ENCODE data around the gene ADCY6. TPM values are rescaled to one million over a fixed set of nuclear protein-coding genes. Genes with fewer than 3 reads are reported as not detected.

ADCY6 gene
- total and polyA plus RNA-seq, 2 donors (not counting 3 experiments of a cell fraction or from before 2014, with no cell fraction given) = 37.0 to 46.2 TPM

- DNase-seq (ENCODE audit: low read depth, low spot score) = no peak
- Histone ChIP-seq H3K9me1 (replicated peaks; ENCODE audit: control insufficient read depth, extremely low read depth, insufficient read depth, low read length) (no peaks in the 10 kb centered on the region), H3K27ac (ENCODE audit: insufficient read depth, low read depth, low read length) (no peak overlapping the region), H3K4me2 (ENCODE audit: insufficient read depth, low read length) (no peak overlapping the region), H4K20me1 (replicated peaks; ENCODE audit: control insufficient read depth, extremely low read depth, insufficient read depth, low read length) (no peaks in the 10 kb centered on the region), H3K9me3 (replicated peaks; ENCODE audit: control insufficient read depth, insufficient read depth, low read length) (no peaks in the 10 kb centered on the region), H3K27me3 (ENCODE audit: control insufficient read depth in 2 of 2, insufficient read depth in 2 of 2, low read length in 2 of 2) (no peaks in the 10 kb centered on the region), H3K4me3 (replicated peaks in 1 of 3; ENCODE audit: insufficient read depth in 1 of 3, low read depth in 1 of 3, low read length in 3 of 3) (no peak overlapping the region), H3K4me1 (ENCODE audit: control insufficient read depth, extremely low read depth, insufficient read depth, low read length) (peaks cover 13% of the 10 kb centered on the region), H2AFZ (ENCODE audit: low read depth, low read length) (no peak overlapping the region), H3K9ac (replicated peaks; ENCODE audit: extremely low read depth, insufficient read depth, low read length) (no peak overlapping the region), H3K36me3 (ENCODE audit: control insufficient read depth in 2 of 2, extremely low read depth in 1 of 2, insufficient read depth in 2 of 2, low read length in 2 of 2) (peaks cover 0 to 16% of the 10 kb centered on the region in 2 experiments), H3K79me2 (ENCODE audit: control insufficient read depth, insufficient read depth, low read length) (no peaks in the 10 kb centered on the region)
- ChIA-PET CTCF (interaction anchor here (1.4 kb wide), 1 partner anchor 33 kb away, joined by 3 read pairs; no protein-coding TSS in a partner anchor), POLR2A (no interaction called here)
- dilution Hi-C loops (cut with MboI; ENCODE audit: extremely low pct_ligation_motif_present, low sequenced_read_pairs) = no loop called here
- FAIRE-seq = no peak
- TF ChIP-seq, protein P1, sequence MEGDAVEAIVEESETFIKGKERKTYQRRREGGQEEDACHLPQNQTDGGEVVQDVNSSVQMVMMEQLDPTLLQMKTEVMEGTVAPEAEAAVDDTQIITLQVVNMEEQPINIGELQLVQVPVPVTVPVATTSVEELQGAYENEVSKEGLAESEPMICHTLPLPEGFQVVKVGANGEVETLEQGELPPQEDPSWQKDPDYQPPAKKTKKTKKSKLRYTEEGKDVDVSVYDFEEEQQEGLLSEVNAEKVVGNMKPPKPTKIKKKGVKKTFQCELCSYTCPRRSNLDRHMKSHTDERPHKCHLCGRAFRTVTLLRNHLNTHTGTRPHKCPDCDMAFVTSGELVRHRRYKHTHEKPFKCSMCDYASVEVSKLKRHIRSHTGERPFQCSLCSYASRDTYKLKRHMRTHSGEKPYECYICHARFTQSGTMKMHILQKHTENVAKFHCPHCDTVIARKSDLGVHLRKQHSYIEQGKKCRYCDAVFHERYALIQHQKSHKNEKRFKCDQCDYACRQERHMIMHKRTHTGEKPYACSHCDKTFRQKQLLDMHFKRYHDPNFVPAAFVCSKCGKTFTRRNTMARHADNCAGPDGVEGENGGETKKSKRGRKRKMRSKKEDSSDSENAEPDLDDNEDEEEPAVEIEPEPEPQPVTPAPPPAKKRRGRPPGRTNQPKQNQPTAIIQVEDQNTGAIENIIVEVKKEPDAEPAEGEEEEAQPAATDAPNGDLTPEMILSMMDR (IDR thresholded peaks at IDR 0.05; ENCODE audit: extremely low read depth in 1 of 2, insufficient read depth in 1 of 2, low read depth in 1 of 2, low read length in 2 of 2) = no peak
- TF ChIP-seq POLR2AphosphoS5 (IDR thresholded peaks at IDR 0.05; ENCODE audit: insufficient read depth, low read depth, low read length) (no peak), EZH2 (IDR thresholded peaks at IDR 0.05; ENCODE audit: borderline replicate concordance, low read depth, low read length, severe bottlenecking) (no peak), FOS (IDR thresholded peaks at IDR 0.05; ENCODE audit: borderline replicate concordance, insufficient read depth, low read length) (no peak), POLR2A (IDR thresholded peaks at IDR 0.05; ENCODE audit: low read depth, low read length) (no peak), GATA2 (IDR thresholded peaks at IDR 0.05; ENCODE audit: insufficient read depth, insufficient read length, low read depth, low read length) (no peak), JUN (IDR thresholded peaks at IDR 0.05; ENCODE audit: borderline replicate concordance, insufficient read depth, insufficient read length, low read depth) (no peak), MYC (IDR thresholded peaks at IDR 0.05; ENCODE audit: low read depth, low read length) (no peak)
- TF ChIP-seq, protein P2, sequence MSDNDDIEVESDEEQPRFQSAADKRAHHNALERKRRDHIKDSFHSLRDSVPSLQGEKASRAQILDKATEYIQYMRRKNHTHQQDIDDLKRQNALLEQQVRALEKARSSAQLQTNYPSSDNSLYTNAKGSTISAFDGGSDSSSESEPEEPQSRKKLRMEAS (IDR thresholded peaks at IDR 0.05; ENCODE audit: insufficient read depth, insufficient read length) = no peak
- intact Hi-C loops (cut with micrococcal nuclease) = no loop called here
- no TSS peak for BruUV-seq (replicated peaks)
Observed at GRCh38 chr12:48819986-48820725, 31.3 kb upstream of the ADCY6 start.
